Measurements from ENCODE around the gene ABR.

GRCh38 chr17:1036171-1036844, 143.5 kb downstream of the ABR start:
- TF ChIP-seq CTCF (IDR thresholded peaks at IDR 0.05) (no peak), EP300 (IDR thresholded peaks at IDR 0.05) (no peak), POLR2A (IDR thresholded peaks at IDR 0.05) (no peak)

Measured in suprapubic skin (tissue), 3 donors.